PFSK-1 (cell line): Measurements from ENCODE around the gene AGO3.

Experiments used
- POLR2AphosphoS5 ChIP-seq: IDR thresholded peaks from 2 replicates; pipeline ENCODE4 v1.6.1; 2012; ENCODE audit warnings: low read depth, mild to moderate bottlenecking, control low read depth, low read length, moderate library complexity
- TF ChIP-seq, protein P1 (sequence below), 2 experiments: IDR thresholded peaks; 2 replicates each; pipeline versions ENCODE4 v1.6.1 to v1.8.0; 2011 to 2012; ENCODE audit warnings: low read depth in 2 of 2, low read length in 2 of 2, control low read depth in 1 of 2, inconsistent platforms in 1 of 2, mild to moderate bottlenecking in 1 of 2, moderate library complexity in 1 of 2; ENCODE audit not compliant: insufficient read depth in 1 of 2

DNA sequence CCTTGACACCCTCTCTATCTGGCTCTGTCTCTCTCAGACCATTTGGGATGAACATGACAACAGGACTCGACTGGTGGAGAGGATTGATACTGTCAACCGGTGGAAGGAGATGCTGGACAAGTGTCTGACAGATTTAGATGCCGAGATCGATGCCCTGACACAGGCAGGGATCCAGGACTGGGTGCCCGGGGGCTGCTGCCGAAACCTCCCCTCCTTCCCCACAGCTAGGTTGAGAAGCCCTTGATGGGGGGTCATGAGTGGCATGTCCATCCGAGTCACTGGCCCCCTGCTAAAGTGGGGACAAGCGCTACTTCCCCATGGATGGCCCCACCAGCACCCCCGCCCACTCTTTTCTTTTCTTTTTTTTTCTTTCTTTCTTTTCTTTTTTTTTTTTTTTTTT, 154.2 kb downstream of the AGO3 start:
- TF ChIP-seq, protein P1, sequence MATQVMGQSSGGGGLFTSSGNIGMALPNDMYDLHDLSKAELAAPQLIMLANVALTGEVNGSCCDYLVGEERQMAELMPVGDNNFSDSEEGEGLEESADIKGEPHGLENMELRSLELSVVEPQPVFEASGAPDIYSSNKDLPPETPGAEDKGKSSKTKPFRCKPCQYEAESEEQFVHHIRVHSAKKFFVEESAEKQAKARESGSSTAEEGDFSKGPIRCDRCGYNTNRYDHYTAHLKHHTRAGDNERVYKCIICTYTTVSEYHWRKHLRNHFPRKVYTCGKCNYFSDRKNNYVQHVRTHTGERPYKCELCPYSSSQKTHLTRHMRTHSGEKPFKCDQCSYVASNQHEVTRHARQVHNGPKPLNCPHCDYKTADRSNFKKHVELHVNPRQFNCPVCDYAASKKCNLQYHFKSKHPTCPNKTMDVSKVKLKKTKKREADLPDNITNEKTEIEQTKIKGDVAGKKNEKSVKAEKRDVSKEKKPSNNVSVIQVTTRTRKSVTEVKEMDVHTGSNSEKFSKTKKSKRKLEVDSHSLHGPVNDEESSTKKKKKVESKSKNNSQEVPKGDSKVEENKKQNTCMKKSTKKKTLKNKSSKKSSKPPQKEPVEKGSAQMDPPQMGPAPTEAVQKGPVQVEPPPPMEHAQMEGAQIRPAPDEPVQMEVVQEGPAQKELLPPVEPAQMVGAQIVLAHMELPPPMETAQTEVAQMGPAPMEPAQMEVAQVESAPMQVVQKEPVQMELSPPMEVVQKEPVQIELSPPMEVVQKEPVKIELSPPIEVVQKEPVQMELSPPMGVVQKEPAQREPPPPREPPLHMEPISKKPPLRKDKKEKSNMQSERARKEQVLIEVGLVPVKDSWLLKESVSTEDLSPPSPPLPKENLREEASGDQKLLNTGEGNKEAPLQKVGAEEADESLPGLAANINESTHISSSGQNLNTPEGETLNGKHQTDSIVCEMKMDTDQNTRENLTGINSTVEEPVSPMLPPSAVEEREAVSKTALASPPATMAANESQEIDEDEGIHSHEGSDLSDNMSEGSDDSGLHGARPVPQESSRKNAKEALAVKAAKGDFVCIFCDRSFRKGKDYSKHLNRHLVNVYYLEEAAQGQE (IDR thresholded peaks at IDR 0.05; ENCODE audit: insufficient read depth in 1 of 2, low read depth in 2 of 2, low read length in 2 of 2) = no peak
- TF ChIP-seq POLR2AphosphoS5 = no peak
